Measurements from ENCODE around the gene RAPGEF6. TPM values are rescaled to one million over a fixed set of nuclear protein-coding genes. Genes with fewer than 3 reads are reported as not detected.

Gene RAPGEF6
- total and polyA plus RNA-seq, 4 donors, result 2.1 to 26.6 (median 15.1) TPM

GRCh38 chr5:131377785-131378325, 257.2 kb downstream of the RAPGEF6 start:
- no peak overlapping the region for H3K4me3 ChIP-seq (ENCODE audit: low read length in 2 of 2)
- intact Hi-C loops (cut with DNase I), result no loop called here
- ATAC-seq (ENCODE audit: low FRiP score) (no peak), DNase-seq (no peak)
- 21 to 23% methylated on average over 2 of the region's 2 CpGs for WGBS, 2 donors
- H3K27ac ChIP-seq (ENCODE audit: low read depth in 1 of 2, low read length in 2 of 2), result no peak overlapping the region
- no peaks in the 10 kb centered on the region for H3K36me3 ChIP-seq (ENCODE audit: control insufficient read depth in 1 of 2, insufficient read depth in 2 of 2, low read length in 1 of 2)
- H3K9me3 ChIP-seq (ENCODE audit: control insufficient read depth, low read length), result no peaks in the 10 kb centered on the region
- H3K4me1 ChIP-seq (ENCODE audit: control insufficient read depth in 1 of 2, insufficient read depth in 2 of 2, low read length in 2 of 2), result peaks cover 1 to 2% of the 10 kb centered on the region in 2 donors
- no peaks in the 10 kb centered on the region for H3K27me3 ChIP-seq (ENCODE audit: control insufficient read depth in 1 of 2, insufficient read depth in 2 of 2, low read length in 1 of 2)

DNA sequence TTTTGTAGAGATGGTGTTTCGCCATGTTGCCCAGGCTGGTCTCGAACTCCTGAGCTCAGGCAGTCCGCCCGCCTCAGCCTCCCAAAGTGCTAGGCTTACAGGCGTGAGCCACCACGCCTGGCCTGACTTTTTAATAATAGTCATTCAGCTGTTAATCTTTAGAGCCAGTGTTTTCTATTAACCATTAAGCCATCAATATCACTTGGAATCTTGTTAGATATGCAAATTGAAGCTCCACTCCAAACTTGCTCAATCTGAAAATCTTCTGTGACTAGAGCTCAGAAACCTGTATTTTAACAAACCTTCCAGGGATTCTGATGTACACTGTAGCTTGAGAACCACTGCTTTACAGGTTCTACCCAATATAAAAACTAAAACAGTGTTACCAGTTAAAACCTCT, 257.7 kb downstream of the RAPGEF6 start:
- H3K4me3 ChIP-seq (ENCODE audit: low read length in 2 of 2), result no peak overlapping the region
- DNase-seq, result no peak
- H3K36me3 ChIP-seq (ENCODE audit: control insufficient read depth in 1 of 2, insufficient read depth in 2 of 2, low read length in 1 of 2), result no peaks in the 10 kb centered on the region
- intact Hi-C loops (cut with DNase I), result no loop called here
- no peaks in the 10 kb centered on the region for H3K27me3 ChIP-seq (ENCODE audit: control insufficient read depth in 1 of 2, insufficient read depth in 2 of 2, low read length in 1 of 2)
- no peak for ATAC-seq (ENCODE audit: low FRiP score)
- WGBS, 2 donors, result 97 to 98% methylated on average over 6 of the region's 6 CpGs
- no peak overlapping the region for H3K27ac ChIP-seq (ENCODE audit: low read depth in 1 of 2, low read length in 2 of 2)
- peaks cover 1 to 2% of the 10 kb centered on the region in 2 donors for H3K4me1 ChIP-seq (ENCODE audit: control insufficient read depth in 1 of 2, insufficient read depth in 2 of 2, low read length in 2 of 2)
- H3K9me3 ChIP-seq (ENCODE audit: control insufficient read depth, low read length), result no peaks in the 10 kb centered on the region

DNA sequence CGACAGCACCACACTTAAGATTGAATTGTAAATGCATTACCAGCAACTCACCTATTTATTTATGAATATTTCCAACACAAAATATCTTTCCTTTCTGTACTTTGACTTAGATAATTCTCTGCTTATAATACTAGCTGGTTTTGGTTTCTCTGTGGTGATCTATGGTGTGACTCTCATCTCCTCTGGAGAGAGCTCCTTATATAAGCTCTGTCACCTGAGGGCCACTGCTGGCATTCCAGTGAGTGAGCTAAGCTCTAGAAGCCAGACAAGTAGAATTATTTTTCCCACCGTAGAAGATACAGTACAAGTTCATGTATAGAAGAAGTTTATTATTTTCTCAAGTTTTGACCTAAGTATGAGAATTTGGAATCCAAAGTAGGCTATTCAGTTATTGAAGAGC, 259.7 kb downstream of the RAPGEF6 start:
- no peak for DNase-seq
- Histone ChIP-seq H3K27me3 (ENCODE audit: control insufficient read depth in 1 of 2, insufficient read depth in 2 of 2, low read length in 1 of 2) (no peaks in the 10 kb centered on the region), H3K27ac (ENCODE audit: low read depth in 1 of 2, low read length in 2 of 2) (no peak overlapping the region), H3K4me3 (ENCODE audit: low read length in 2 of 2) (no peak overlapping the region), H3K4me1 (ENCODE audit: control insufficient read depth in 1 of 2, insufficient read depth in 2 of 2, low read length in 2 of 2) (peaks cover 1 to 2% of the 10 kb centered on the region in 2 donors), H3K36me3 (ENCODE audit: control insufficient read depth in 1 of 2, insufficient read depth in 2 of 2, low read length in 1 of 2) (no peaks in the 10 kb centered on the region), H3K9me3 (ENCODE audit: control insufficient read depth, low read length) (no peaks in the 10 kb centered on the region)
- 52 to 53% methylated on average over 2 of the region's 2 CpGs for WGBS, 2 donors
- ATAC-seq (ENCODE audit: low FRiP score), result no peak
- intact Hi-C loops (cut with DNase I), result no loop called here

Other genes with a start within 250 kb of the RAPGEF6 start
- gene FNIP1, start 161.8 kb upstream of the RAPGEF6 start, total RNA-seq, result 10 to 100 TPM; 43.2 to 50.0 TPM
- gene FNIP1, start 161.8 kb upstream of the RAPGEF6 start, polyA plus RNA-seq, result 1 to 10 TPM; 4.0 to 5.9 TPM